Stimulated activated CD8-positive, alpha-beta memory T cell treated with anti-CD3 and anti-CD28 coated beads, Interleukin-15, amount 100 ng/mL, for 48 hours (primary cell): ENCODE data around the gene PLEKHA5.
A peak's percentile ranks its signal among the peaks of the same experiment; 100 is the strongest.
"Not testable (repeated sequence)": the region's sequence is repeated elsewhere in the genome, so short reads cannot be mapped to it uniquely, and the experiment has no call there.

ENCODE experiments used
- DNase-seq, 2 donors: peaks; one replicate each; pipeline ENCODE4 v3.0.0-alpha.2; 2020; ENCODE audit warnings: low read depth in 2 of 2

Gene PLEKHA5

DNA sequence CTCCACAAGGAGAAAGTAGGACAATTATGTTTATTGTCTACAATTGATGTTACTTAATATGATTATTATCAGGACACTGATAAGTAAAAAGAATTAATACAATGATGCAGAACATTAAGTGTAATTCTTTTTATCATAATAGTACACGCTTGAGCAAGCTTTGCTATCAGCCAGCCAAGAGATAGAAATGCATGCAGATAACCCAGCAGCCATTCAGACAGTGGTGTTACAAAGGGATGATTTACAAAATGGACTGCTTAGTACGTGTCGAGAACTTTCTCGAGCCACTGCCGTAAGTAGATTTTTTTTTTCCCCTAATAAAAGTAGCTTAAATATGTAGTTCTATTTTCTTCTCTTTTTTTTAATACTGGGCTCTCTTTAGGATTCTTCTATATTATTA, 192.8 kb downstream of the PLEKHA5 start:
- DNase-seq: no peak

DNA sequence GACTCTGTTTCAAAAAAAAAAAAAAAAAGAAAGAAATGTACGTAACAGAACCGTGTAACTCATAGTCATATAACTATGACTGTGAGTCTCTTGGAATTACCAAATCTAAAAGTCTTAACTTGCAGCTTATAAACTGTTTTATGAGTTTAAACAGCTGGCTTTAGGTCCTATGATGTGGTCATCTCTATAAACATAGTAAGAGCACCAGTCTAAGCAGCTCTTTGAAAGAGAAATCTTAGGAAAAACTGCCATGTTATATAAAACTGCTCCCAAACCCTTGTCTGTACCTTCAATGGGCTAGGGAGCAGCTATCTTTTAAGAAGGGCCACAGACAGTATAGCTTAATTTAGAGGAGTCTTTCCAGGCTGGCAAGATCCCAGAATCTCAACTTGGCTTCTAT, 194.3 kb downstream of the PLEKHA5 start:
- DNase-seq: no peak

DNA sequence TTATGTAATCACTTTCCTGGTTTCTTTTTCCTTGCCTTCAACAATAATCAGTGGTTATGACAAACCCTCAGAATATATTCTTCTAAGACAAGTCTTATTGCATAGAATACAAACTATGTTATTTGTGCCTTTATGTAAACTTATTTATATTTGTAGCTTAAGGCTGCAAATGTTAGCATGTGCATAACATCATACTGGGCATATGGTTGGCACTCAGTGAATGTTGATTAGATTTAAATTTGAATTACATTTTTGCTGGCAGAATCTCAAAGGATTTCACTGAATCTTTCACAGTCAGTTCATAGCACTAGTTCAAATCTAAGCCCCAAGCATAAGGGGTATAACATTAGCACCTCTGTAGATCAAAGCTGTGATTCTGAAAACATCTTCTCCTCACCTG, 196.6 kb downstream of the PLEKHA5 start:
- DNase-seq: no peak

DNA sequence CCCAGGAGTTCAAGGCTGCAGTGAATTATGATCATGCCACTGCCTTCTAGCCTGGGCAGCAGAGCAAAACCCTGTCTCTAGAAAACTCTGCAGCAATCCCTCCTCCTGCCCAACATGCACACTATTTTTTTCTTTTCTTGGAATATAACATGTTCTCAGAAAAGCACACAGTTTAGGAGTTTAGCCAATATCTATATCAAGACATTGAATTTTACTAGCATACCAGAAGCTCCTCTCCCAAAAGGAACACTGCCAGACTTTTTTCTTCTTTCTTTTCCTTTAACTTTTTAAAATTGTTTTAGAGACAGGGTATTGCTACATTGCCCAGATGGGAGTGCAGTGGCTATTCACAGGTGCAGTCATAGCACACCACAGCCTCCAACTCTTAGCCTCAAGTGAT, 202.7 kb downstream of the PLEKHA5 start:
- DNase-seq: no peak

DNA sequence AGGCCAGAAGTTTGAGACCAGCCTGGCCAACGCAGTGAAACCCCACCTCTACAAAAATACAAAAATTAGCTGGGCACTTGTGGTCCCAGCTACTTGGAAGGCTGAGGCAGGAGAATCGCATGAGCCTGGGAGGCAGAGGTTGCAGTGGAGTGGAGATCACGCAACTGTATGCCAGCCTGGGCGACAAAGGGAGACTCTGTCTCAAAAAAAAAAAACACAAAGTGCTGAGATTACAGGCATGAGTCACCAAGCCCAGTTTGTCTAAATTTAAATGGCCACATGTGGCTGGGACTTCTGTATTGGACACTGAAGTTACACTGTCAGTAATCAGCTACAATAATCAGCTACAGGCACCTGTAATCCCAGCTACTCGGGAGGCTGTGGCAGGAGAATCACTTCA, 208.9 kb downstream of the PLEKHA5 start:
- no peak for DNase-seq

DNA sequence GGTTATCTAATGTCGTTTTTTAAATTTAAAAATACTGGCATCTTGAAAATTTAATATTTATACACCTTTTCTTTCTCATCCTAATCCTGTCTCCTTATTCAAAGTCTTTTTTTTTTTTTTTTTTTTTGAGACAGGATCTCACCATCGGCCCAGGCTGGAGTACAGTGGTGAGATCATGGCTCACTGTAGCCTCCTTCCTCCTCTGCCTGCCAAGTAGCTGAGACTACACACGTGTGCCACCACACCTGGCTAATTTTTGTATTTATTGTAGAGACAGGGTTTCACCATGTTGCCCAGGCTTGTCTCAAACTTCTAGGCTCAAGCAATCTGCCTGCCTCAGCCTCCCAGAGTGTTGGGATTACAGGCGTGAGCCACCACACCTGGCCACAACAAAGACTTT, 221.3 kb downstream of the PLEKHA5 start:
- not testable (repeated sequence) for DNase-seq

DNA sequence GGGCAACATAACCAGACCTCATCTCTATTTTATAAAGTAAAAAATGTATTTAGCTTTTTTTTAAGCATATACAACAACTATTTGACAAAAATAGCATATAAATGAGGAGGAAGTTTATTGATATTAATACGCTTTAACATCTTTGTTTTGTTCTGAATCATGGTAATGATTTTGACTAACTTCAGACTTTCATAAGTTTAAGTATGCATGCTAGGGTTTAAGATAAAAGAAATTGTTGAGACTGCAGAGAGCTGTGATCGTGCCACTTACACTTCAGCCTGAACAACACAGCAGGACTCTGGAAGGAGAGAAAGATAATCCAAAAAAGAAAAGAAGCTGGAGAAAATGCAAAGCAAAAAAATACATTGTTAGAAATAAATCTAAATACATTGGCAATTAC, 221.8 kb downstream of the PLEKHA5 start:
- no peak for DNase-seq

DNA sequence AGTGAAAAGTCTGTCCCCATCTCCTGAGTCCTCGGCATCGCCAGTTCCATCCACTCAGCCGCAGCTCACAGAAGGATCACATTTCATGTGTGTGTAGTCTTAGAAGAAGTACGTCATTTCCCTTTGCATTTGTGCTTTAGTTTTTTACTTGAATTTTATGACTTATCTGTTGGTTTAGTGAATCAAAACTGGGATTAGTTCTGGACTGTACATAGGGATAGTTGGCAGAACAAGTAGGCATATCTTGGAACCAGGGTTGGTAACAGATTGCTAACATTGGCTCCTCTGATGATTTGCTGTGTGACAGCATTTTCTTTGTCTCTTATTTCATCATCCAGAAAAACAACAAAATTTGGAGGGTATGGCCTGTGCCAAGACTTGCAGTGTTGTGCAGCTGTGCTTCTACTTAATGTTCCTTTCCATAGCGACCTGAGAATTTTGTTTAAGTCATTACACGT, 240.2 kb downstream of the PLEKHA5 start:
- no peak for DNase-seq

DNA sequence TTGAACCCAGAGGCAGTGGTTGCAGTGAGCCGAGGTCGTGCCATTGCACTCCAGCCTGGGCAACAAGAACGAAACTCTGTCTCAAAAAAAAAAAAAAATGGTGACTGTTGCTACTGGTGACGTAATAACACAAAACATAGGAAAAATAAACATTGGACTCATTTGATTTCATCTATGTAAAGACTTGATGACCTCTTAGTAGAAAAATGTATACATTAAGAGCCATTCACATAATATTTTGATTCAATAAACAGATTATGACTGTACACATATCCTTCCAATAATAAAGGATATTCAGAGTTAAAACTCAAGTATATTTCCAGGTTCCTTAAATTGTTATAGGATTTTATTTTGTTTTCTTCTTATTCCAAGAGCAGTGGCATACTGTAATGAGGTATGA, 244.1 kb downstream of the PLEKHA5 start:
- no peak for DNase-seq

DNA sequence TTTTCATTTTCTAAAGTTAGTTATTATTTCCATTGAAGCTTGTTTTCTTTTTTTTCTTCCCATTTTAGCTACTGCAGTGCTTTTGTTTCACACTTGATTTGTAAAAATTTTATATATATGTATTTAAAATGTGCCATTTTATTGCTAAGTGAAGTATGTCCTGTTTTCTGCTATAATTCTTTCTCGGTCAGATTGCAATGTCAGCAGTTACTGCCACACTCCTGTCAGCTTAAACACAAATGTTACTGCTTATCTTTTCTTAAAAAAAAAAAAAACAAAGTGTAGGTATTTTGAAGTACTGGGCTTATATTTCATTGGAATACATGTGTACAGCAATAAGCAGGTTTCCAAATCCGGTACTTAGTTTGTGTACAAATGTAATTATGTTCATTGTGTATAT, 246.4 kb downstream of the PLEKHA5 start:
- no peak for DNase-seq

DNA sequence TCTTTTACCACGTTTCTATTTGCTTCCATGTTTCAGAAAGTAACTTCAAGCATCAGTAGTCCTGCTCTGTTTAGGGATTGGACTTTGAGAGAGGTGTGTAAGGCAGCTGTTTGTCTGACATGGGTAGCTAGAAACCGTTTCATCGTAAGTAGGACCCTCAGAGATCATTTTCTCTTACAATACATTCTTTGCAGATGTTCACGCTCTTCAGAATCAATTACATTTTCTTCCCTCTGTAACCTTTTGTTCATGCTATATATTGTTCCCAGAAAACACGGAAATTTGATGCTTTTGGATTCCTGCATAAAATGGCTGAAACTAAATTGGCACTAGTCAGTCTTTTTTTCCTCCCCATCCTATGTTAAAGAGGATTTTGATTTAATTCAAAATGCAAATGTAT, 247.2 kb downstream of the PLEKHA5 start:
- DNase-seq: no peak

DNA sequence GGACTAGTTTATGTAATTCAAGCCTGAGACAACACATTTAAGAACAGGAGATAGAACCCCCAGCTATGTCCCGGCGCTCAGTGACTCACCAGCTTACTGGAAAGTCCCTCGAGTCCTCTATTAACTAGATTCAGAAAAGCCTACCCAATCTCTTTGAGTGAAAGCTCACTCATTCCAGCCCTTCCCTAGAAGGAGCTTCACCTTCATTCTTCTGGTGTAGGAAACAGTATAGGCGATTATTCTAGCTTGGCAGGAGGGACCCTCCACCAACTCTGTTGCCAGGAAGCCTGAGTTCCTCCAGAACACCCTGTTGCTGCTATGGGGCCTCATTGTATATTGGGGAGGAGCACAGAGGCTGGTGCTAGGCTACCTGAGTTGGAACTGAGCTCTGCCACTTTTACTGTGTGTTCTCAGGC, 252.6 kb downstream of the PLEKHA5 start:
- peak; percentile 32 to 58 for DNase-seq

DNA sequence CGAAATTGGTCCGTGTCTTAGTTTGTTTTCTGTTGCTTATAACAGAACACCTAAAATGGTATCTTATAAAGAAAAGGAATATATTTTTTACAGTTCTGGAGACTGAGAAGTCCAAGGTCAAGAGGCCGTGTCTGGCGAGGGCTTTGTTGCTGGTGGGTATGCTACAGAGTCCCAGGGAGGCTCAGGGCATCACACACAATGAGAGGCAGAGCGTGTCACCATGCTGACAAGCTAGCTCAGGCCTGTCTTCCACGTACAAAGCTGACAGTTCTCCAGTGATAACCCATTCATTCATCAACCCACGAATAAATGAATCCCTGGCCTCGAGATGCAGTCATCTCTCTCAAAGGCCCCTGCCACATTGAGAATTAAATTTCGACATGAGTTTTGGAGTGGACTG, 253.0 kb downstream of the PLEKHA5 start:
- DNase-seq: no peak

DNA sequence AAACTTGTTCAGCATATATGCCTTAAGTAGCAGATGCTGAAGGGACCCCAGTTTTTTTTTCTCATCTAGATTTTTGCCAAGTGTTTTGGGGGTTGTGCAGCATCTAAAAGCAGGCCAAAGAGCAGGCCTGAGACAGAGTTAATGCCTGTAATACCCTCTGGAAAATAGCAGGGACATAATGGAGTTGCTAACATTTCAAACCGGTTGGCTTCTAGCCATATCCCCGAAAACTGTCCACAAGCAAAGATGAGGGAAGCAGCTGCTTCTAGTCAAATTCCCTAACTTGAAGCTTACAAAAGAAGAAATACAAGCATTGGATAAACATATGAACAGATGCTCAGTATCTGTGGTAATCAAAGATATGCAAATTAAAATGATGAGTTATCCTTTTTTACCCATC, 257.6 kb downstream of the PLEKHA5 start:
- DNase-seq: no peak

DNA sequence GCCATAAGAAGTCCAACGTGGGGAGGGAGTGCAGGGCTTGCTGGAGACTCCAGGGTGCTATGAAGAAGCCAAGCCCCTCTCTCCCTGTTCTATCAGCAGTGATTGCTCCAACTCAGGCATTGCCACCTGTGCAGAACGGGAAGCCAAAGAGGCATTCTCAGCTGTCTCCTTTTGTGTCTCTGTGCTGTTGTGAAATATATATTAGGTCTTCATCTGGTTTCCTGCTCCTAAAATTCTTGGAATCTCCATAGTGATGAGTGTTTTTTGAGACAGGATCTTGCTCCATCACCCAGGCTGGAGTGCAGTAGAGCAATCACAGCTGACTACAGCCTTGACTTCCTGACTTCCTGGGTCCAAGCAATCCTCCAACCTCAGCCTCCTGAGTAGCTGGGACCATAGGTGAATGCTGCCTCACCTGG, 258.6 kb downstream of the PLEKHA5 start:
- no peak for DNase-seq

DNA sequence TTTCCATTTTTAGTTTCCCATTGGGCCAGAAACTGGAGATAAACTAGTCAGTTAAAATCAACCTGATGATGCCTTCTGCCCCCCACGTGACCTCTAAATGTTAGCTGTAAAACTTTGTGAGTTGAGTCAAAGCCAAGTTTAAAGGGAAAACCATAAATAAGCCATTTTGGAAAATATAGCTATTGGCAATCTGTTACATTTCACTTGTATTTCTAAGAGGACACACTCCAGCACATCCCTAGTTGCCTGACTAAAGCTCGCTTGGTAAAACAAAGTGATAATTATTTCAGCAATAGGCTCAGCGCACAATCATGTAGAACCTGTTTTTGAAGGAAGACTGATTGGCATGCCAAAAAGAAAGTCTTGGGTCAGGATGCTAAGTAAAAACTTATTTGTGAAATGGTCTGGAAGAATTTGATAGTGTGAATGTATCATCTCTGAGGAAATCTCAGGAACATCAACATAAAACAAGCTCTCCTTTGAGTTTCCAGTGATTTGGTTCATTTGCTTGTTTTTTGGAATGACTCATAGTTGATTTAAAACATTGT, 260.6 kb downstream of the PLEKHA5 start:
- no peak for DNase-seq

DNA sequence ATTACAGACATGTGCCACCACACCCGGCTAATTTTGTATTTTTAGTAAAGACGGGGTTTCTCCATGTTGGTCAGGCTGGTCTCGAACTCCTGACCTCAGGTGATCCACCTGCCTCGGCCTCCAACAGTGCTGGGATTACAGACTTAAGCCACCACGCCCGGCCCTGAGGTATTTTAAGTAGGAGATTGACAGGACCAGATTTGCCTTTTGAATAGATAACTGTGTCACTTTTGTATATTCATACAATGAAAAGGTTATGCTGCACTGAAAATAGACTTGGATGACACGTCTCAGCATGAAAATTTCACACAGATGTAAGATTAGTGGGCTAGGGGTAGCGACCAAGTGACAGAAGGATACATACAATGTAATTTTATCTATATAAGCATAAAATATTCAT, 263.1 kb downstream of the PLEKHA5 start:
- DNase-seq: not testable (repeated sequence)

DNA sequence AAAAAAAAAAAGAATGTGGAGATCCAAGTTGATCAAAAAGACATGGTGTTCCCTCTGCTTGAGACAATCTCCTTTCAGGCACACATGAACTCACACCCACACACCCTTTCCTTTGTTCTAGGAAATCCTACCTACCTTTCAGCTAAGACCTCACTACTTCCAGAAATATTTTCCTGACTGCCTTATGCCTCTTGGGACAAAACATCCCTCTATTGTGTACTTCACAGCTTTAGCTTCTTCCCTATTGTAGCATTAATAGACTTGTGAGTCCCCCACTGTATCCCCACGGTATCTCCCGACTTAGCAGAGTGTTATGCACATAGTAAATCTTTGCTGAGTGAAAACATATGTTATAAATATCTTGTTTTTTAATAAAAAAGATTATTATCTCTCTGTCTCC, 264.9 kb downstream of the PLEKHA5 start:
- no peak for DNase-seq

DNA sequence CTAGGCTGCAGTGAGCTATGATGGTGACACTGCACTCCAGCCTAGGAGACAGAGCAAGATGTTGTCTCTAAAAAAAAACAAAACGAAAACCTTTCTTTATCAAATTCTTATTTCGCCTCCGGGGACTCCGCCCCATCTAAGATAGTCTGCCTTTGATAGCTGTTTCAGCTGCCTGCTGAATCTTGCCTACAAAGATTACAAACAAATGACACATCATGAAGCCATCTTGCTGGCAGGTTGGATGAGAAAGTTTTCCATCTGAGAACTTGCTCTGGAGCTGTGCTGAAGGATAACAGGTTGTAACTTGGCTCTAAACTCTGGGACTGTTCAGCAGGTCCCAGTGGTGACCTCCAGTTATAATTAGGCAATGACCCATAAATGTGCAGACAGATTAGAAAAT, 268.0 kb downstream of the PLEKHA5 start:
- DNase-seq: no peak

DNA sequence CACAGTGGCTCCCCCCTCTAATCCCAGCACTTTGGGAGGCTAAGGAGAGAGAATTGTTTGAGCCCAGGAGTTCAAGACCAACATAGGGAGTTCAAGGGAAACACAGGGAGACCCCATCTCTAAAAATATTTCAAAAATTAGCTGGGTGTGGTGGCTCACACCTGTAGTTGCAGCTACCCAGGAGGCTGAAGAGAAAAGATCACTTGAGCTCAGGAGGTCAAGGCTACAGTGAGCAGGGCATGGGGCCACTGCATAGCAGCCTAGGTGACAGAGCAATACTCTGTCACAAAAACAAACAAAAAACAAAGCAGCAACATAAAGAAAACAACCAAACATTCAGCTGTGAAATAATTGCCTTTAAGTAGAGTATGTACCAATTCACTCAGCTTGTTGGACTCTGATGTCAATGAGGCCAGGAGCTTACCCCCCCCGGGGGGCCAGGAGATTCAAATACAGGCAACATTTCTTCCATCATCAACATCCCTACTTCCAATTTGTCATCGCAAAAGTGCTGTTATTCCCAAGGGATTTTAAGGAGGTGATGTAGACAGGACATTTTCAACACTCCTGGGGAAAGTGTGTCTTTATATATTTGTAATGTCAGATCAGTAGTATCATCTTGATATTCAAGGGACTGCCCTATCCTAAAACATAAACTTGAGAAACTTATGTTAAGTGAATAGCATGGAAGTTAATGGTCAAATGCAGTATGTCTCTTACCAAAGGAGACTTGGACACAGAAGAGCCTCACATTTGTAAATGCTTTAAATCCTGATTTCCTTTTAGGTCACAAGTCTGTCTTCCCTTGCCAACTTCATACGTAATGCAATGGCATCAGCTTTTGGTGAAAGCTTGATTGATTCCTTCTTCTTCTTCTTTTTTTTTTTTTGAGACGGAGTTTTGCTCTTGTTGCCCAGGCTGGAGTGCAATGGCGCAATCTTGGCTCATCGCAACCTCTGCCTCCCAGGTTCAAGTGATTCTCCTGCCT, 269.1 kb downstream of the PLEKHA5 start:
- no peak for DNase-seq

DNA sequence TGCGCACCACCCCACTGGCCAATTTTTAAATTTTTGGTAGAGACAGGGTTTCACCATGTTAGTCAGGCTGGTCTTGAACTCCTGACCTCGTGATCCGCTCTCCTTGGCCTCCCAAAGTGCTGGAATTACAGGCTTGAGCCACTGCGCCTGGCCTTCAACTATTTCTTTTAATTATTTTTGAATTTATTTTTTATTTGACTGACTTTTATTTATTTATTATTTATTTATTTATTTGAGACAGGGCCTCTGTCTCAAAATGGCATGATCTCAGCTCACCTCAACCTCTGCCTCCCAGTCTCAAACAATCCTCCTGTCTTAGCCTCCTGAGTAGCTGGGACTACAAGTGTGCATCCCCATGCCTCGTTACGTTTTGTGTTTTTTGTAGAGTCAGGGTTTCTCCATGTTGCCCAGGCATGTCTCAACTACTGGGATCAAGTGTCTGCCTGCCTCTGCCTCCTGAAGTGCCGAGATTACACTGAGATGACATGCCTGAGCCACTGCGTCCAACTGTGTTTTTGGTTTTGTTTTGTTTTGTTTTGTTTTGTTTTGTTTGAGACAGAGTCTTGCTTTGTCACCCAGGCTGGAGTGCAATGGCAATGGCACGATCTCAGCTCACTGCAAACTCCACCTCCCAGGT, 271.2 kb downstream of the PLEKHA5 start:
- DNase-seq: not testable (repeated sequence)

DNA sequence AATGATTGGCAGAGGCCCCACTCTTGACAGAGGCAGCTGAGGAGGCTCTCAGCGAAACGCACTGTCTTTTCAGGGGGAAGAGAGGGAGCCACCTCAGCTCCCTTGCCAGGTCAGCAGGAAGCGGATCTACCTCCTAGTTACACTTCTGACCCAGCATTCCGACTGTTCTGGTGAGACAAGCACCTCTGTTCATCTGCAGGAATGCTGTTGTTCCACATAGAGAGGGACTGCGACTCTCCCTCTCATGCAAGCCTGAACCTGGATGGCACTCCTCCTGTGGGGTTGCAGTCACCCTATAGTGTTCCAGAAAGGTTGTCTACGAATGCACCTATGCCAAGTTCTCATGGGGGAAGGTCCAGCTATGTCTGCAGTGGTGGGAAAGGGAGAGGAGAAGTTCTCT, 272.7 kb downstream of the PLEKHA5 start:
- DNase-seq: no peak
